ENCODE results near the gene STX7.

- TF ChIP-seq CTCF (IDR thresholded peaks at IDR 0.05) = no peak
- TF ChIP-seq POLR2A (IDR thresholded peaks at IDR 0.05) = no peak
- no peak for TF ChIP-seq EP300 (IDR thresholded peaks at IDR 0.05)
Measured at GRCh38 chr6:132506869-132507808, 5.8 kb downstream of the STX7 start.
